ENCODE measurements around the gene RBM23. TPM values are rescaled to one million over a fixed set of nuclear protein-coding genes. Genes with fewer than 3 reads are reported as not detected.
A peak's percentile ranks its signal among the peaks of the same experiment; 100 is the strongest.

RBM23 gene
- total and polyA plus RNA-seq, 10 of the 15 experiments (the other 5 are each of a cell fraction or from before 2014, with no cell fraction given), result 54.0 to 72.6 (median 61.3) TPM

- Histone ChIP-seq H3K4me3 (no peak overlapping the region), H3K9me3 (replicated peaks; ENCODE audit: control insufficient read depth, insufficient read depth, low read length) (no peaks in the 10 kb centered on the region), H4K20me1 (ENCODE audit: control insufficient read depth, insufficient read depth) (no peaks in the 10 kb centered on the region), H2AFZ (ENCODE audit: control insufficient read depth, low read depth, low read length) (no peak overlapping the region), H3K79me2 (ENCODE audit: control insufficient read depth, insufficient read depth, low read length) (peaks cover 5% of the 10 kb centered on the region), H3K4me1 (ENCODE audit: control insufficient read depth, insufficient read depth, low read length) (peaks cover 27% of the 10 kb centered on the region), H3K36me3 (ENCODE audit: control insufficient read depth in 2 of 2, insufficient read depth in 2 of 2, low read length in 1 of 2) (no peaks in the 10 kb centered on the region; a peak in 1 of 4 replicates), H3K4me2 (ENCODE audit: control insufficient read depth, insufficient read depth) (peak overlapping the region; percentile 62), H3K9ac (ENCODE audit: control insufficient read depth, insufficient read depth, low read length) (no peak overlapping the region), H3K27ac (ENCODE audit: control insufficient read depth, insufficient read depth) (peak overlapping the region; percentile 61), H3K27me3 (replicated peaks in 1 of 2; ENCODE audit: control insufficient read depth in 2 of 2, insufficient read depth in 2 of 2, low read length in 1 of 2) (no peaks in the 10 kb centered on the region)
- in situ Hi-C loops (cut with MboI) (no loop called here), intact Hi-C loops (cut with micrococcal nuclease; ENCODE audit: unreplicated experiment) (no loop called here)
- ChIA-PET RAD21 (ENCODE audit: unreplicated experiment) (interaction anchor here (1.0 to 4.2 kb wide), 3 partner anchors 10 to 233 kb away, joined by 4 to 50 read pairs (median 27); partner anchors contain the start of gene LRP10), SMC1A (ENCODE audit: uncharacterized antibody, unreplicated experiment) (interaction anchor here (0.7 to 3.7 kb wide), 7 partner anchors 9 to 232 kb away, joined by 3 to 22 read pairs (median 4); no protein-coding TSS in a partner anchor), CTCF (interaction anchor here (0.8 to 10.8 kb wide), 7 partner anchors 10 to 231 kb away, joined by 3 to 174 read pairs (median 5); partner anchors contain the start of gene LRP10), POLR2A (interaction anchor here (0.8 to 6.0 kb wide), 7 partner anchors 10 to 65 kb away, joined by 3 to 51 read pairs (median 5); partner anchors contain the start of gene RBM23)
- ATAC-seq, result no peak
- TF ChIP-seq GABPA (IDR thresholded peaks at IDR 0.05; ENCODE audit: low read depth), result no peak
- TF ChIP-seq ESRRA (IDR thresholded peaks at IDR 0.05; ENCODE audit: low read length), result no peak
- no peak for TF ChIP-seq RFX5 (IDR thresholded peaks at IDR 0.05; ENCODE audit: low read depth, low read length)
- TF ChIP-seq GATAD2B (conservative IDR thresholded peaks at IDR 0.05; ENCODE audit: low read depth), result no peak
- no peak for TF ChIP-seq KLF5 (IDR thresholded peaks at IDR 0.05; ENCODE audit: partially characterized antibody)
- no peak for TF ChIP-seq PML (IDR thresholded peaks at IDR 0.05; ENCODE audit: low read length)
- TF ChIP-seq E2F8 (IDR thresholded peaks at IDR 0.05; ENCODE audit: low read depth, partially characterized antibody), result no peak
- no peak for TF ChIP-seq ZNF217 (IDR thresholded peaks at IDR 0.05)
- TF ChIP-seq POLR2A (IDR thresholded peaks at IDR 0.05; ENCODE audit: low read depth, low read length), result no peak
- TF ChIP-seq STAT1 (conservative IDR thresholded peaks at IDR 0.05), result no peak
- no peak for TF ChIP-seq JUNB (IDR thresholded peaks at IDR 0.05)
- no peak for TF ChIP-seq IRF4 (IDR thresholded peaks at IDR 0.05; ENCODE audit: low read depth, low read length)
- TF ChIP-seq BMI1 (IDR thresholded peaks at IDR 0.05; ENCODE audit: borderline replicate concordance), result no peak
- TF ChIP-seq ELK1 (IDR thresholded peaks at IDR 0.05; ENCODE audit: low read depth, low read length), result no peak
- no peak for TF ChIP-seq SIX5 (IDR thresholded peaks at IDR 0.05; ENCODE audit: low read depth, low read length, severe bottlenecking)
- no peak for TF ChIP-seq RELB (IDR thresholded peaks at IDR 0.05; ENCODE audit: low read depth)
- FAIRE-seq, result no peak
- no TSS peak for BruUV-seq (replicated peaks)
- WGBS (ENCODE audit: insufficient coverage, insufficient replicate concordance, low lambda C conversion rate, missing lambda C conversion rate), result 100% methylated on average over 1 of the region's 1 CpG
- no peak for DNase-seq (ENCODE audit: low read depth, low spot score)
Measured at GRCh38 chr14:22890416-22890815, 28.5 kb downstream of the RBM23 start.

Measured in GM12878 (cell line).